ENCODE measurements around the gene LPIN1. TPM values are rescaled to one million over a fixed set of nuclear protein-coding genes. Genes with fewer than 3 reads are reported as not detected.

The LPIN1 gene
- total RNA-seq, 1 experiment from 2014 or later: 13.9 TPM

DNA sequence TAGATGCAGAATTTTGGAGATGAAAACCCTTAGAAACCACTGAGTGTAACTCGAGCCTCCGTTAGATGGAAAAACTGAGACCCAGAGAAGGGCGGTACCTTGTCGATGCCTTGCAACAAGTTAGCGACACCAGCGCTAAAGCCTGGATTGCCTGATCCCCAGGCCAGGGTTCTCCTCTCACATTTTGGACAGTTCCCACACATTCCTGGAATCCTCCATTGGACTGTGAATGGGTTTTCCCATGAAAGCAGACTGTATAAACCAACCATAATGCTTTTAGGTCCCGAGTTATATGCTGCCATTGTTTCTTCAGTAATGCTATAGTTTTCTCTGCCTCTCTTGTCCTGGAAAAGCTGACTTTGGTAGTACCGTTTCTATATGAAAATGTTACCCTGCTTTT is 37.1 kb upstream of the LPIN1 start:
- Mint-ChIP-seq H3K36me3 (peaks cover 4% of the 10 kb centered on the region), H3K9me3 (peaks cover 13% of the 10 kb centered on the region), H3K27ac (no peak overlapping the region), H3K4me3 (no peak overlapping the region), H3K4me1 (no peaks in the 10 kb centered on the region), H3K27me3 (ENCODE audit: low read depth) (no peaks in the 10 kb centered on the region)
- ChIA-PET POLR2A (no interaction called here), CTCF (no interaction called here)
- DNase-seq (ENCODE audit: low spot score) (no peak), ATAC-seq (no peak)
- no peak for TF ChIP-seq MXD4 (CRISPR knock-in tag; IDR thresholded peaks at IDR 0.05; ENCODE audit: borderline replicate concordance)
- TF ChIP-seq, protein P1, sequence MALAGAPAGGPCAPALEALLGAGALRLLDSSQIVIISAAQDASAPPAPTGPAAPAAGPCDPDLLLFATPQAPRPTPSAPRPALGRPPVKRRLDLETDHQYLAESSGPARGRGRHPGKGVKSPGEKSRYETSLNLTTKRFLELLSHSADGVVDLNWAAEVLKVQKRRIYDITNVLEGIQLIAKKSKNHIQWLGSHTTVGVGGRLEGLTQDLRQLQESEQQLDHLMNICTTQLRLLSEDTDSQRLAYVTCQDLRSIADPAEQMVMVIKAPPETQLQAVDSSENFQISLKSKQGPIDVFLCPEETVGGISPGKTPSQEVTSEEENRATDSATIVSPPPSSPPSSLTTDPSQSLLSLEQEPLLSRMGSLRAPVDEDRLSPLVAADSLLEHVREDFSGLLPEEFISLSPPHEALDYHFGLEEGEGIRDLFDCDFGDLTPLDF (CRISPR knock-in tag; IDR thresholded peaks at IDR 0.05): no peak
- TF ChIP-seq, protein P2, sequence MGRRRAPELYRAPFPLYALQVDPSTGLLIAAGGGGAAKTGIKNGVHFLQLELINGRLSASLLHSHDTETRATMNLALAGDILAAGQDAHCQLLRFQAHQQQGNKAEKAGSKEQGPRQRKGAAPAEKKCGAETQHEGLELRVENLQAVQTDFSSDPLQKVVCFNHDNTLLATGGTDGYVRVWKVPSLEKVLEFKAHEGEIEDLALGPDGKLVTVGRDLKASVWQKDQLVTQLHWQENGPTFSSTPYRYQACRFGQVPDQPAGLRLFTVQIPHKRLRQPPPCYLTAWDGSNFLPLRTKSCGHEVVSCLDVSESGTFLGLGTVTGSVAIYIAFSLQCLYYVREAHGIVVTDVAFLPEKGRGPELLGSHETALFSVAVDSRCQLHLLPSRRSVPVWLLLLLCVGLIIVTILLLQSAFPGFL (CRISPR knock-in tag; IDR thresholded peaks at IDR 0.05; ENCODE audit: borderline replicate concordance): no peak
- TF ChIP-seq, protein P3, sequence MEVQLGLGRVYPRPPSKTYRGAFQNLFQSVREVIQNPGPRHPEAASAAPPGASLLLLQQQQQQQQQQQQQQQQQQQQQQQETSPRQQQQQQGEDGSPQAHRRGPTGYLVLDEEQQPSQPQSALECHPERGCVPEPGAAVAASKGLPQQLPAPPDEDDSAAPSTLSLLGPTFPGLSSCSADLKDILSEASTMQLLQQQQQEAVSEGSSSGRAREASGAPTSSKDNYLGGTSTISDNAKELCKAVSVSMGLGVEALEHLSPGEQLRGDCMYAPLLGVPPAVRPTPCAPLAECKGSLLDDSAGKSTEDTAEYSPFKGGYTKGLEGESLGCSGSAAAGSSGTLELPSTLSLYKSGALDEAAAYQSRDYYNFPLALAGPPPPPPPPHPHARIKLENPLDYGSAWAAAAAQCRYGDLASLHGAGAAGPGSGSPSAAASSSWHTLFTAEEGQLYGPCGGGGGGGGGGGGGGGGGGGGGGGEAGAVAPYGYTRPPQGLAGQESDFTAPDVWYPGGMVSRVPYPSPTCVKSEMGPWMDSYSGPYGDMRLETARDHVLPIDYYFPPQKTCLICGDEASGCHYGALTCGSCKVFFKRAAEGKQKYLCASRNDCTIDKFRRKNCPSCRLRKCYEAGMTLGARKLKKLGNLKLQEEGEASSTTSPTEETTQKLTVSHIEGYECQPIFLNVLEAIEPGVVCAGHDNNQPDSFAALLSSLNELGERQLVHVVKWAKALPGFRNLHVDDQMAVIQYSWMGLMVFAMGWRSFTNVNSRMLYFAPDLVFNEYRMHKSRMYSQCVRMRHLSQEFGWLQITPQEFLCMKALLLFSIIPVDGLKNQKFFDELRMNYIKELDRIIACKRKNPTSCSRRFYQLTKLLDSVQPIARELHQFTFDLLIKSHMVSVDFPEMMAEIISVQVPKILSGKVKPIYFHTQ (CRISPR knock-in tag; IDR thresholded peaks at IDR 0.05): no peak

DNA sequence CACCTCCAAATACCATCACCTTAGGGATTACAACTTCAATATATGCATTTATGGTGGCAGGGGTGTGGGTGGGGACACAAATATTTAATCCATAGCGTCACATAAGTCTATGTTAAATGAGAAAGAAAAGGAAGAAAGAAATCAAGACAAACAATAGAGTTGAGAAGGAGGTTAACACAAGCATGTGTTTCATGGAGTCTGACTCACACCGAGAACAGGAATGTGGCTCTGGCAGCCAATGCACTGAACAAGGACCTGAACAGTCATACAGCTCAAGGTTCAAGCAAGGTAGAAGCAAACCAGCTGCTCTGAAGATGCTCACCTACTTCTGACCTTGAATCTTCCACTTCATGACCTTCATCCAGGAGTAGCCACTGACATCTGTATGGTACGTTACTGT is 36.2 kb upstream of the LPIN1 start:
- Mint-ChIP-seq H3K4me3 (no peak overlapping the region), H3K4me1 (no peaks in the 10 kb centered on the region), H3K27me3 (ENCODE audit: low read depth) (no peaks in the 10 kb centered on the region), H3K9me3 (peaks cover 12% of the 10 kb centered on the region), H3K36me3 (peaks cover 3% of the 10 kb centered on the region), H3K27ac (no peak overlapping the region)
- no peak for TF ChIP-seq NR1H2 (CRISPR knock-in tag; IDR thresholded peaks at IDR 0.05)
- TF ChIP-seq ZBTB21 (CRISPR knock-in tag; IDR thresholded peaks at IDR 0.05; ENCODE audit: borderline replicate concordance): no peak
- no peak for TF ChIP-seq ZNF121 (CRISPR knock-in tag; IDR thresholded peaks at IDR 0.05)
- TF ChIP-seq, protein P4, sequence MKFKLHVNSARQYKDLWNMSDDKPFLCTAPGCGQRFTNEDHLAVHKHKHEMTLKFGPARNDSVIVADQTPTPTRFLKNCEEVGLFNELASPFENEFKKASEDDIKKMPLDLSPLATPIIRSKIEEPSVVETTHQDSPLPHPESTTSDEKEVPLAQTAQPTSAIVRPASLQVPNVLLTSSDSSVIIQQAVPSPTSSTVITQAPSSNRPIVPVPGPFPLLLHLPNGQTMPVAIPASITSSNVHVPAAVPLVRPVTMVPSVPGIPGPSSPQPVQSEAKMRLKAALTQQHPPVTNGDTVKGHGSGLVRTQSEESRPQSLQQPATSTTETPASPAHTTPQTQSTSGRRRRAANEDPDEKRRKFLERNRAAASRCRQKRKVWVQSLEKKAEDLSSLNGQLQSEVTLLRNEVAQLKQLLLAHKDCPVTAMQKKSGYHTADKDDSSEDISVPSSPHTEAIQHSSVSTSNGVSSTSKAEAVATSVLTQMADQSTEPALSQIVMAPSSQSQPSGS (CRISPR knock-in tag; IDR thresholded peaks at IDR 0.05; ENCODE audit: borderline replicate concordance, low read depth): no peak
- TF ChIP-seq TEAD1 (CRISPR knock-in tag; IDR thresholded peaks at IDR 0.05): no peak
- TF ChIP-seq SMAD3 (CRISPR knock-in tag; IDR thresholded peaks at IDR 0.05; ENCODE audit: borderline replicate concordance): no peak
- no peak for TF ChIP-seq HMGA2 (CRISPR knock-in tag; IDR thresholded peaks at IDR 0.05)
- no peak for ATAC-seq
- POLR2A ChIA-PET: no interaction called here
- no peak for DNase-seq (ENCODE audit: low spot score)
- CTCF ChIA-PET: interaction anchor here (0.9 kb wide), 1 partner anchor 18 kb away, joined by 3 read pairs; no protein-coding TSS in a partner anchor

DNA sequence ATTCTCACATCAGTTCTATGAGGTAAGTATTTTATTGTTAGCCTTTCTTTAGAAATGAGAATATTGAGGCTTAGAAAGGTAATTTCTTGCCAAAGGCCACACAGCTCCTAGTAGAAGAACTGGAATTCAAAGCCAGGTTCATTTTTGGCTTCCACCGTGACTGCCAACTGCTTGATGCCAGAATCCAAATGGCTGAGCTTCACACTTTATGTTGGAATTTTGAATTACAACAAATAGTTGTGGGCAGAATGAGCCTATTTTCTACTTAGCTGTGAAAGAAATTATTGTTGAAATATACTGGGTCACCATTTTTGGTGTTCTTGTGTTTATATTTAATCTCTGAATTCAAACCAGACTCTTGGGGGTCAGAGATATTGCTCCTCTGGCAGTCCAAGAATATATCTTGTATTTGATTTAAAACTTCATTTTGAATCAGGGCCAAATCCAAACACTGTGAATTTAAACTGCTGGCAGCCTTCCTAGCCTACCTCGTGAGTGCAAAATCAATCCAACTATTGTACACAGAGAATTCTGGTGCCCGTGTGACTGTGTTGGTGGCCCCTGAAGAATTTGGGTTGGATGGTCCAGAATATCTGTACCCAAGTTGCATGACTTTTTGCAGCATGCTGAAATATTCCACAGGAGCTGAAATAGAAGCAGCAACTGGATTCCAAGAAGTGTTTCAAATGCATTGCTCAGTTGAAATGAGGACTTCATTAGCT is 35.6 kb upstream of the LPIN1 start:
- no peaks in the 10 kb centered on the region for H3K4me1 Mint-ChIP-seq
- H3K27ac Mint-ChIP-seq: no peak overlapping the region
- POLR2A ChIA-PET: no interaction called here
- no peaks in the 10 kb centered on the region for H3K27me3 Mint-ChIP-seq (ENCODE audit: low read depth)
- H3K9me3 Mint-ChIP-seq: peaks cover 6% of the 10 kb centered on the region
- ATAC-seq (no peak), DNase-seq (ENCODE audit: low spot score) (no peak)
- no peaks in the 10 kb centered on the region; the same call in 1 of the 2 replicates for H3K36me3 Mint-ChIP-seq
- TF ChIP-seq GABPB1 (CRISPR knock-in tag; IDR thresholded peaks at IDR 0.05) (no peak), CREB1 (CRISPR knock-in tag; IDR thresholded peaks at IDR 0.05) (no peak), NFE2L1 (CRISPR knock-in tag; IDR thresholded peaks at IDR 0.05) (no peak), GRHL2 (CRISPR knock-in tag; IDR thresholded peaks at IDR 0.05; ENCODE audit: insufficient replicate concordance, severe bottlenecking) (no peak), EMX1 (CRISPR knock-in tag; IDR thresholded peaks at IDR 0.05) (no peak)
- TF ChIP-seq, protein P5, sequence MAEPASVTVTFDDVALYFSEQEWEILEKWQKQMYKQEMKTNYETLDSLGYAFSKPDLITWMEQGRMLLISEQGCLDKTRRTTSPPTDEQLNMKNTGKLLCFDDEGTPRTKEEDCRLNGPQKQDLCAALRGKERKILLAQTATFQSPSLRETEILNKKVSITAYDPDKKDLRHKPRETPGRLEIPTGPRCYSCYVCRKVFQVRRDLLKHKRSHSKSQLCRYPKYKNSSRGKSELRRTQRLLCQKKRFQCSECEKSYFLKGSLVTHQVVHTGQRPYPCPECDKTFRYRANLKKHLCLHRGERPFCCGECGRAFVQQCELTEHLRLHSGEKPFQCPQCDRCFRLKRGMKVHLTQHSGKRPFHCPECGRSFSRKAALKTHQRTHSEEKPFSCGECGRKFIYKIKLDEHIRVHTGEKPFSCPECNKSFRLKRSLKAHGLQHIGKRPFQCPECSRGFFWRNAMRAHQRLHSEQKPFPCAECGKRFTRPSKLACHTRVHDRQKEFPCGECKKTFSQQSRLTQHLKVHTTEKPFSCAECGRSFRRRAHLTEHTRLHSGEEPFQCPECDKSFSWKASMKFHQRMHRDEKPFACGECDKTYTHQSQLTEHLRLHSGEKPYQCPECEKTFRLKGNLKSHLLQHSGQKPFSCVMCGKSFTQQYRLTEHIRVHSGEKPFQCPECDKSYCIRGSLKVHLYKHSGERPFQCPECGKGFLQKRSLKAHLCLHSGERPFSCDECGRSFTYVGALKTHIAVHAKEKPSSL (CRISPR knock-in tag; conservative IDR thresholded peaks at IDR 0.05): no peak
- TF ChIP-seq, protein P4 (CRISPR knock-in tag; IDR thresholded peaks at IDR 0.05; ENCODE audit: borderline replicate concordance, low read depth): no peak
- TF ChIP-seq, protein P6, sequence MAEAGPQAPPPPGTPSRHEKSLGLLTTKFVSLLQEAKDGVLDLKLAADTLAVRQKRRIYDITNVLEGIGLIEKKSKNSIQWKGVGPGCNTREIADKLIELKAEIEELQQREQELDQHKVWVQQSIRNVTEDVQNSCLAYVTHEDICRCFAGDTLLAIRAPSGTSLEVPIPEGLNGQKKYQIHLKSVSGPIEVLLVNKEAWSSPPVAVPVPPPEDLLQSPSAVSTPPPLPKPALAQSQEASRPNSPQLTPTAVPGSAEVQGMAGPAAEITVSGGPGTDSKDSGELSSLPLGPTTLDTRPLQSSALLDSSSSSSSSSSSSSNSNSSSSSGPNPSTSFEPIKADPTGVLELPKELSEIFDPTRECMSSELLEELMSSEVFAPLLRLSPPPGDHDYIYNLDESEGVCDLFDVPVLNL (CRISPR knock-in tag; IDR thresholded peaks at IDR 0.05; ENCODE audit: borderline replicate concordance, low read depth): no peak
- H3K4me3 Mint-ChIP-seq: no peak overlapping the region
- CTCF ChIA-PET: interaction anchor here (0.9 kb wide), 1 partner anchor 18 kb away, joined by 3 read pairs; no protein-coding TSS in a partner anchor
